Endothelial cell of umbilical vein (primary cell): Measurements from ENCODE around the gene HDLBP. TPM values are rescaled to one million over a fixed set of nuclear protein-coding genes. Genes with fewer than 3 reads are reported as not detected.
A peak's percentile ranks its signal among the peaks of the same experiment; 100 is the strongest.

ENCODE experiments used
- BruUV-seq: library from RNA; stranded (reverse); fragments of 400-500 nt; replicated peaks from 2 replicates; lab custom pipeline; 2021; lab: Mats Ljungman, UMichigan
- CTCF ChIA-PET: fragments of 300-600, 350-600 bp; sonication (Branson Sonifier 250); formaldehyde crosslinking; loops from one replicate; lab custom pipeline; 2021; ENCODE audit warnings: antibody characterized with exemption, inconsistent platforms; lab: Charles Lee
- POLR2A ChIA-PET: fragments of 300-600, 350-600 bp; sonication (Branson Sonifier 250); formaldehyde crosslinking; loops from one replicate; lab custom pipeline; 2021; ENCODE audit warnings: antibody characterized with exemption, inconsistent platforms; lab: Charles Lee
- DNase-seq: peaks from one replicate; pipeline ENCODE4 v3.0.0-alpha.2; 2011; ENCODE audit warnings: low read depth, low spot score
- FAIRE-seq: peaks from 2 replicates; lab custom pipeline; 2011; peaks lifted over from hg19 to GRCh38; lab: Jason Lieb, UNC
- H2AFZ ChIP-seq: 2 replicates; pipeline ENCODE4 v1.6.0; 2012; ENCODE audit warnings: low read depth, low read length, control low read depth, inconsistent platforms
- H3K27ac ChIP-seq: 2 replicates; pipeline ENCODE4 v1.5.1; 2011; ENCODE audit warnings: low read depth, mild to moderate bottlenecking, control low read depth, low read length, moderate library complexity; ENCODE audit not compliant: insufficient read depth
- H3K27me3 ChIP-seq, 2 experiments: 2 replicates each; pipeline versions ENCODE4 v1.6.0 to v1.6.1; 2011; ENCODE audit warnings: low read length in 2 of 2, mixed read lengths in 1 of 2; ENCODE audit not compliant: control insufficient read depth in 2 of 2, insufficient read depth in 2 of 2
- H3K36me3 ChIP-seq, 2 experiments: 2 replicates in 1 of 2; 3 replicates in 1 of 2; pipeline ENCODE4 v1.5.1; 2011; ENCODE audit warnings: low read length in 2 of 2, mild to moderate bottlenecking in 1 of 2, moderate library complexity in 1 of 2; ENCODE audit not compliant: control insufficient read depth in 2 of 2, insufficient read depth in 2 of 2; ENCODE audit errors: extremely low read depth in 1 of 2
- H3K4me1 ChIP-seq: 3 replicates; pipeline ENCODE4 v1.5.1; 2011; ENCODE audit warnings: mild to moderate bottlenecking, low read length; ENCODE audit not compliant: control insufficient read depth, insufficient read depth; ENCODE audit errors: extremely low read depth
- H3K4me2 ChIP-seq: 2 replicates; pipeline ENCODE4 v1.6.1; 2011; ENCODE audit warnings: low read length, control low read depth, mixed read lengths; ENCODE audit not compliant: insufficient read depth
- H3K4me3 ChIP-seq, 3 experiments: fragments of 200-600 bp in 1 of 3; sonication (generic), shearing (Covaris generic) in 1 of 3; replicated peaks in 1 of 3; 2 replicates each; pipeline ENCODE4 v1.5.1; 2011 to 2016; ENCODE audit warnings: control low read depth in 3 of 3, low read length in 3 of 3, mild to moderate bottlenecking in 2 of 3, inconsistent platforms in 1 of 3, low read depth in 1 of 3, moderate library complexity in 1 of 3; ENCODE audit not compliant: insufficient read depth in 1 of 3
- H3K79me2 ChIP-seq: 2 replicates; pipeline ENCODE4 v1.6.0; 2012; ENCODE audit warnings: low read length, inconsistent platforms; ENCODE audit not compliant: control insufficient read depth, insufficient read depth
- H3K9ac ChIP-seq: replicated peaks from 2 replicates; pipeline ENCODE3; 2011; ENCODE audit warnings: low read length, control low read depth; ENCODE audit not compliant: insufficient read depth; ENCODE audit errors: extremely low read depth
- H3K9me1 ChIP-seq: replicated peaks from 3 replicates; pipeline ENCODE4 v1.6.0; 2011; ENCODE audit warnings: mild to moderate bottlenecking, low read length; ENCODE audit not compliant: control insufficient read depth, insufficient read depth; ENCODE audit errors: extremely low read depth
- H3K9me3 ChIP-seq: replicated peaks from 2 replicates; pipeline ENCODE4 v1.5.1; 2012; ENCODE audit warnings: low read length, inconsistent platforms; ENCODE audit not compliant: control insufficient read depth, insufficient read depth
- H4K20me1 ChIP-seq: replicated peaks from 2 replicates; pipeline ENCODE3; 2011; ENCODE audit warnings: mild to moderate bottlenecking, low read length; ENCODE audit not compliant: control insufficient read depth, insufficient read depth; ENCODE audit errors: extremely low read depth
- CTCF ChIP-seq, 2 donors: IDR thresholded peaks; 1 replicate in 1 of 2; 2 replicates in 1 of 2; pipeline ENCODE4 v1.5.1; 2011; ENCODE audit warnings: low read length in 2 of 2, mild to moderate bottlenecking in 2 of 2, moderate library complexity in 2 of 2, control low read depth in 1 of 2, inconsistent platforms in 1 of 2, low read depth in 1 of 2; ENCODE audit not compliant: insufficient read depth in 1 of 2; ENCODE audit errors: extremely low read depth in 1 of 2
- EZH2 ChIP-seq: IDR thresholded peaks from 2 replicates; pipeline ENCODE4 v1.6.1; 2012; ENCODE audit warnings: borderline replicate concordance, low read depth, mild to moderate bottlenecking, moderate library complexity, low read length, inconsistent platforms; ENCODE audit not compliant: severe bottlenecking
- FOS ChIP-seq: IDR thresholded peaks from 2 replicates; pipeline ENCODE4 v1.6.1; 2011; ENCODE audit warnings: mild to moderate bottlenecking, low read length, moderate library complexity, borderline replicate concordance; ENCODE audit not compliant: insufficient read depth
- GATA2 ChIP-seq: IDR thresholded peaks from 2 replicates; pipeline ENCODE4 v1.7.0; 2011; ENCODE audit warnings: low read depth, mild to moderate bottlenecking, moderate library complexity, mixed read lengths, low read length; ENCODE audit not compliant: insufficient read length, insufficient read depth
- JUN ChIP-seq: IDR thresholded peaks from 2 replicates; pipeline ENCODE4 v1.6.1; 2011; ENCODE audit warnings: borderline replicate concordance, low read depth; ENCODE audit not compliant: insufficient read length, insufficient read depth
- MAX ChIP-seq: IDR thresholded peaks from 2 replicates; pipeline ENCODE4 v1.6.1; 2011; ENCODE audit not compliant: insufficient read depth, insufficient read length
- MYC ChIP-seq: IDR thresholded peaks from one replicate; pipeline ENCODE4 v1.6.1; 2011; ENCODE audit warnings: mild to moderate bottlenecking, low read depth, low read length
- POLR2A ChIP-seq: IDR thresholded peaks from 2 replicates; pipeline ENCODE4 v1.6.1; 2012; ENCODE audit warnings: low read depth, mild to moderate bottlenecking, control low read depth, low read length
- POLR2AphosphoS5 ChIP-seq: IDR thresholded peaks from 2 replicates; pipeline ENCODE4 v1.6.1; 2012; ENCODE audit warnings: low read depth, mild to moderate bottlenecking, control low read depth, low read length, moderate library complexity; ENCODE audit not compliant: insufficient read depth
- dilution Hi-C: fragments of 300-500 bp; cut with MboI; formaldehyde crosslinking; loops from one replicate; pipeline ENCODE4 v1.15.0; 2019; ENCODE audit warnings: low sequenced_read_pairs; ENCODE audit not compliant: extremely low pct_ligation_motif_present
- intact Hi-C: fragments of 100-400 bp; cut with micrococcal nuclease; formaldehyde crosslinking; loops from one replicate; pipeline ENCODE4 v1.10.0; 2022
- polyA plus RNA-seq, 4 experiments: library from polyadenylated mRNA; depleted of rRNA in 3 of 4; stranded (reverse) in 3 of 4; unstranded in 1 of 4; fragments of >200 nt; gene quantifications; 2 replicates each; pipeline versions ENCODE4 v1.2.1 to v1.2.3, GENCODE V29; 2011 to 2012; ENCODE audit warnings: missing spikeins in 1 of 4
- total RNA-seq: library from RNA; stranded (reverse); gene quantifications from 2 replicates; pipeline ENCODE4 v1.2.3, GENCODE V29; 2021

HDLBP gene
- total and polyA plus RNA-seq, 2 donors (not counting 3 experiments of a cell fraction or from before 2014, with no cell fraction given), result 379 to 569 TPM

DNA sequence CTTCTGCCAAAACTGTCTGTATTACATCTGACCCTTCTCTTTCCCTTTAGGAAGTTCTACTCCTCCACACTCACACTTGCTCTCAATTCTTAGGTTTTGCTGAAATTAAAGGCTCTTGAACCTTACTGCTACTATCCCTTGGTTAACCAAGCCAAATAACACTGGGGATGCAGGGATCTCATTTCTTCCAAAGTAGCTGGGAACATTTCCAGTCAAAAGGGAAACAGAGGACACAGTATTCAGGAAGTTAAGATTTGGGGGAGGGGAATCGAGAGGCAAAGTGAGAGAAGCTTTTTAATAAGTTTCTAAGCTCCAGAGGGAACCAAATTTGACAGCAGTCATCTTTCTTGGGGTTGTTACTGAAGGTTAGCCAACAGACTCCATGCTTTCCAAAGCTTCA lies 6.4 kb upstream of the HDLBP start:
- ChIA-PET CTCF (no interaction called here), POLR2A (interaction anchor here (0.5 kb wide), 1 partner anchor 21 kb away, joined by 3 read pairs; no protein-coding TSS in a partner anchor)
- H3K9me3 ChIP-seq, result no peaks in the 10 kb centered on the region
- H2AFZ ChIP-seq, result no peak overlapping the region
- FAIRE-seq (no peak), DNase-seq (peak; percentile 23)
- TF ChIP-seq JUN, result no peak
- TF ChIP-seq EZH2, result no peak
- no peak for TF ChIP-seq MAX
- no peak for TF ChIP-seq FOS
- TF ChIP-seq POLR2AphosphoS5, result no peak
- TF ChIP-seq MYC, result no peak
- TF ChIP-seq GATA2, result no peak
- no peak for TF ChIP-seq POLR2A
- TF ChIP-seq CTCF (IDR thresholded peaks at IDR 0.05; ENCODE audit: extremely low read depth in 1 of 2, insufficient read depth in 1 of 2, low read depth in 1 of 2, low read length in 2 of 2), result no peak
- peaks cover 13% of the 10 kb centered on the region for H4K20me1 ChIP-seq
- BruUV-seq, result no TSS peak
- H3K9ac ChIP-seq, result no peak overlapping the region
- peaks cover 50% of the 10 kb centered on the region for H3K4me1 ChIP-seq
- peaks cover 97% of the 10 kb centered on the region for H3K79me2 ChIP-seq
- intact Hi-C loops, result no loop called here
- H3K27ac ChIP-seq, result no peak overlapping the region
- peak overlapping the region in 1 of 3 experiments; percentile 4 for H3K4me3 ChIP-seq
- dilution Hi-C loops, result no loop called here
- H3K36me3 ChIP-seq, result peaks cover 9 to 10% of the 10 kb centered on the region in 2 experiments
- H3K4me2 ChIP-seq, result peak overlapping the region; percentile 74
- H3K27me3 ChIP-seq, result no peaks in the 10 kb centered on the region
- H3K9me1 ChIP-seq, result no peaks in the 10 kb centered on the region
